Activated B cell treated with CpG ODN at 0.5 μM for 24 hours (primary cell): ENCODE measurements around the gene RANBP2. TPM values are rescaled to one million over a fixed set of nuclear protein-coding genes. Genes with fewer than 3 reads are reported as not detected.
"Not testable (repeated sequence)": the region's sequence is repeated elsewhere in the genome, so short reads cannot be mapped to it uniquely, and the experiment has no call there.

Experiments used
- ATAC-seq: fragments of 200-7000 bp; cut with Tn5 transposase; one replicate; pipeline ENCODE4 v1.10.0; 2021; ENCODE audit warnings: low read depth, mild to moderate bottlenecking, moderate library complexity
- CTCF ChIA-PET: fragments of 350-600 bp; sonication (Branson Sonifier 250); formaldehyde crosslinking; loops from one replicate; lab custom pipeline; 2021; ENCODE audit warnings: antibody characterized with exemption; lab: Charles Lee
- POLR2A ChIA-PET: fragments of 350-600 bp; sonication (Branson Sonifier 250); formaldehyde crosslinking; loops from one replicate; lab custom pipeline; 2021; ENCODE audit warnings: antibody characterized with exemption; lab: Charles Lee
- DNase-seq: peaks from one replicate; pipeline ENCODE4 v3.0.0; 2022
- H3K27ac Mint-ChIP-seq: one replicate; pipeline ENCODE4 v1.8.0; 2020; ENCODE audit warnings: mixed read lengths
- H3K27me3 Mint-ChIP-seq: one replicate; pipeline ENCODE4 v1.8.0; 2021; ENCODE audit warnings: mixed read lengths
- H3K36me3 Mint-ChIP-seq: one replicate; pipeline ENCODE4 v1.8.0; 2021; ENCODE audit warnings: low read depth, mixed read lengths
- H3K4me1 Mint-ChIP-seq: one replicate; pipeline ENCODE4 v1.8.0; 2021; ENCODE audit warnings: mixed read lengths
- H3K4me3 Mint-ChIP-seq: one replicate; pipeline ENCODE4 v1.8.0; 2020; ENCODE audit warnings: mild to moderate bottlenecking, mixed read lengths
- H3K9me3 Mint-ChIP-seq: one replicate; pipeline ENCODE4 v1.8.0; 2020; ENCODE audit warnings: mixed read lengths
- intact Hi-C: fragments of 100-400 bp; cut with micrococcal nuclease; formaldehyde crosslinking; loops from one replicate; pipeline ENCODE4 v1.15.1; 2024
- total RNA-seq: library from RNA; stranded (reverse); gene quantifications from 2 replicates; pipeline ENCODE4 v1.2.3, GENCODE V29; 2022
- TF ChIP-seq, protein P1 (sequence below): fragments of 200-600 bp; IDR thresholded peaks from one replicate; pipeline ENCODE4 v1.8.0; 2022; ENCODE audit warnings: antibody characterized with exemption, mild to moderate bottlenecking

Gene RANBP2
- total RNA-seq, 1 donor from 2014 or later, result 68.5 TPM

- H3K27me3 Mint-ChIP-seq, POLR2A ChIA-PET, H3K27ac Mint-ChIP-seq, DNase-seq, H3K4me3 Mint-ChIP-seq, ATAC-seq, intact Hi-C loops, CTCF ChIA-PET, H3K4me1 Mint-ChIP-seq, H3K9me3 Mint-ChIP-seq: not testable (repeated sequence)
- H3K36me3 Mint-ChIP-seq, result peaks cover 47% of the 10 kb centered on the region
These were observed 38.7 kb downstream of the RANBP2 start for GRCh38 chr2:108757973-108758372.

DNA sequence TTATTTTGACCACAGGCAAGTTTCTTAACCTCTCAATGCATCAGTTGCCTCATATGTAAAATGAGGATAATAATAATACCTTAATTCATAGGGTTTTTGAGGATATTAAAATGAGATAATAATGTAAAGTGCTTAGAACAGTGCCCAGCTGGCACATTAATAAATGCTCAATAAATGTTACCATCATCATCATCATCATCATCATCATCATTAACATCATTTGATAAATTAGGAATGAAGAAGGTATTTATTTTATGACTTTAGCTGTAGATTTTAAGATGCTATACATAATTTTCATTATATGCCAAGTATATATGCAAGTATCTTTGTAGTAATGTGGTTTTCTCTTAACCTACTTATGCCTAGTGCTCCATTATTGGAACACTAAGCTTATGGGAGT lies 43.3 kb downstream of the RANBP2 start:
- DNase-seq, H3K4me3 Mint-ChIP-seq, ATAC-seq, intact Hi-C loops, H3K27me3 Mint-ChIP-seq, H3K27ac Mint-ChIP-seq, H3K4me1 Mint-ChIP-seq, POLR2A ChIA-PET, H3K9me3 Mint-ChIP-seq, CTCF ChIA-PET: not testable (repeated sequence)
- H3K36me3 Mint-ChIP-seq, result peaks cover 57% of the 10 kb centered on the region

DNA sequence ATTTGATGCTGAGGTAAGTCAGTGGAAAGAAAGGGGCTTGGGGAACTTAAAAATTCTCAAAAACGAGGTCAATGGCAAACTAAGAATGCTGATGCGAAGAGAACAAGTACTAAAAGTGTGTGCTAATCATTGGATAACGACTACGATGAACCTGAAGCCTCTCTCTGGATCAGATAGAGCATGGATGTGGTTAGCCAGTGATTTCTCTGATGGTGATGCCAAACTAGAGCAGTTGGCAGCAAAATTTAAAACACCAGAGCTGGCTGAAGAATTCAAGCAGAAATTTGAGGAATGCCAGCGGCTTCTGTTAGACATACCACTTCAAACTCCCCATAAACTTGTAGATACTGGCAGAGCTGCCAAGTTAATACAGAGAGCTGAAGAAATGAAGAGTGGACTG lies 47.4 kb downstream of the RANBP2 start:
- CTCF ChIA-PET, H3K27ac Mint-ChIP-seq, DNase-seq, POLR2A ChIA-PET, H3K4me3 Mint-ChIP-seq, H3K4me1 Mint-ChIP-seq, H3K9me3 Mint-ChIP-seq, ATAC-seq, intact Hi-C loops, H3K27me3 Mint-ChIP-seq: not testable (repeated sequence)
- peaks cover 56% of the 10 kb centered on the region for H3K36me3 Mint-ChIP-seq

GRCh38 chr2:108767859-108768258 lies 48.6 kb downstream of the RANBP2 start:
- H3K4me3 Mint-ChIP-seq, CTCF ChIA-PET: not testable (repeated sequence)
- H3K36me3 Mint-ChIP-seq, result peaks cover 63% of the 10 kb centered on the region

DNA sequence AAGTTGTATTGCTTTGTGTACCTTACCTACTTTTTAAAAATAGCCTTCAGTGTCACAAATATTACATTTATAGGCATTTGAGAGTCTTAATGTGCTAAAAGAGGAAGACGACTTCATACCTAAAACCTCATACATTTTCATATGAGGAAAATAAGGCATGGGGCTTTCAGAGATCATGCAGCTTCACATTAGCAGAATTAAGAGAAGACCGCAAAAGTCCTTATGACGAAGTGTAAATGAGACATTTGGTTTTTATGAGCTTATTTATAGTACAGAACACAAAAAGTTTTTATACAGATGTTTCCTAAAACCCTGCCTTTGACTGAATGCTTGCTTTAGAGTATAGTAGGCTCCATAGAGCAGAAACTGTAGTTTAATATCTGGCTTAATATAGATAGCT lies 57.2 kb downstream of the RANBP2 start:
- ATAC-seq, result peak; percentile 85
- DNase-seq, result no peak
- H3K4me1 Mint-ChIP-seq, result peaks cover 47% of the 10 kb centered on the region
- H3K27me3 Mint-ChIP-seq, result no peaks in the 10 kb centered on the region
- peaks cover 70% of the 10 kb centered on the region for H3K36me3 Mint-ChIP-seq
- POLR2A ChIA-PET, result interaction anchor here (1.0 to 1.8 kb wide), 2 partner anchors 10 to 243 kb away, joined by 5 to 19 read pairs; partner anchors contain the start of genes CCDC138 and LIMS1
- H3K27ac Mint-ChIP-seq, result peak overlapping the region; percentile 85
- TF ChIP-seq, protein P1, sequence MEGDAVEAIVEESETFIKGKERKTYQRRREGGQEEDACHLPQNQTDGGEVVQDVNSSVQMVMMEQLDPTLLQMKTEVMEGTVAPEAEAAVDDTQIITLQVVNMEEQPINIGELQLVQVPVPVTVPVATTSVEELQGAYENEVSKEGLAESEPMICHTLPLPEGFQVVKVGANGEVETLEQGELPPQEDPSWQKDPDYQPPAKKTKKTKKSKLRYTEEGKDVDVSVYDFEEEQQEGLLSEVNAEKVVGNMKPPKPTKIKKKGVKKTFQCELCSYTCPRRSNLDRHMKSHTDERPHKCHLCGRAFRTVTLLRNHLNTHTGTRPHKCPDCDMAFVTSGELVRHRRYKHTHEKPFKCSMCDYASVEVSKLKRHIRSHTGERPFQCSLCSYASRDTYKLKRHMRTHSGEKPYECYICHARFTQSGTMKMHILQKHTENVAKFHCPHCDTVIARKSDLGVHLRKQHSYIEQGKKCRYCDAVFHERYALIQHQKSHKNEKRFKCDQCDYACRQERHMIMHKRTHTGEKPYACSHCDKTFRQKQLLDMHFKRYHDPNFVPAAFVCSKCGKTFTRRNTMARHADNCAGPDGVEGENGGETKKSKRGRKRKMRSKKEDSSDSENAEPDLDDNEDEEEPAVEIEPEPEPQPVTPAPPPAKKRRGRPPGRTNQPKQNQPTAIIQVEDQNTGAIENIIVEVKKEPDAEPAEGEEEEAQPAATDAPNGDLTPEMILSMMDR, result no peak
- H3K9me3 Mint-ChIP-seq, result peaks cover 2% of the 10 kb centered on the region
- intact Hi-C loops, result loop anchor here (1.0 to 5.0 kb wide), 5 partner anchors 10 to 327 kb away; partner anchors contain the start of genes CCDC138, GCC2 and RANBP2
- CTCF ChIA-PET, result no interaction called here
- peak overlapping the region; percentile 65 for H3K4me3 Mint-ChIP-seq

More at GRCh38 chr2:108767859-108768258, 48.6 kb downstream of the RANBP2 start:
- H3K27me3 Mint-ChIP-seq, ATAC-seq, H3K9me3 Mint-ChIP-seq, intact Hi-C loops, DNase-seq, H3K4me1 Mint-ChIP-seq, POLR2A ChIA-PET, H3K27ac Mint-ChIP-seq: not testable (repeated sequence)

GRCh38 chr2:108778857-108779256 lies 59.6 kb downstream of the RANBP2 start:
- ChIA-PET POLR2A (no interaction called here), CTCF (no interaction called here)
- H3K27ac Mint-ChIP-seq, result peak overlapping the region; percentile 37
- no peaks in the 10 kb centered on the region for H3K9me3 Mint-ChIP-seq
- ATAC-seq (no peak), DNase-seq (no peak)
- no peaks in the 10 kb centered on the region for H3K27me3 Mint-ChIP-seq
- H3K36me3 Mint-ChIP-seq, result peaks cover 66% of the 10 kb centered on the region
- H3K4me1 Mint-ChIP-seq, result peaks cover 54% of the 10 kb centered on the region
- intact Hi-C loops, result loop anchor here (5.0 kb wide), 2 partner anchors 172 to 187 kb away; no protein-coding TSS in a partner anchor
- no peak overlapping the region for H3K4me3 Mint-ChIP-seq
- TF ChIP-seq, protein P1, result no peak

DNA sequence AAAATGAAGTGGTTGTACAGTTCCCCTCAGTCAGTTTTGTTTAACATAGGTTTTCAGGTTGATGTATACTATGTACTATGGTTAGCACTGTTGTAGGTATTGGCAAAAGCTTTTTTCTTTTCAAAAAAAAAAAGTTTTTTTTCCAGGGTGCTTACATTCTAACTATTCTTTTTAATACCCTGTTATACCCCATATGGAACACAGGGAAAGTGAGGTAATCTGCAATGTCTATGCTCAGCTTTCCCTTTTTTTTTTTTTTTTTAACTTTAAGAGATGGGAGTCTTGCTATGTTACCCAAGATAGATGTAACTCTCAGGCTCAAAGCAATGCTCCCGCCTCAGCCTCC lies 66.7 kb downstream of the RANBP2 start:
- Mint-ChIP-seq H3K27me3 (no peaks in the 10 kb centered on the region), H3K9me3 (no peaks in the 10 kb centered on the region), H3K4me3 (peak overlapping the region; percentile 99), H3K27ac (peak overlapping the region; percentile 96), H3K36me3 (peaks cover 37% of the 10 kb centered on the region), H3K4me1 (peaks cover 23% of the 10 kb centered on the region)
- DNase-seq (no peak), ATAC-seq (no peak)
- ChIA-PET CTCF (no interaction called here), POLR2A (interaction anchor here (2.6 kb wide), 1 partner anchor 9 kb away, joined by 19 read pairs; no protein-coding TSS in a partner anchor)
- intact Hi-C loops, result loop anchor here (1.0 to 5.0 kb wide), 4 partner anchors 10 to 337 kb away; partner anchors contain the start of genes GCC2, LIMS1 and RANBP2
- TF ChIP-seq, protein P1, result no peak
